GM19455 (cell line): Measurements from ENCODE around the gene PUM2.
"Not testable (repeated sequence)": the region's sequence is repeated elsewhere in the genome, so short reads cannot be mapped to it uniquely, and the experiment has no call there.

ENCODE experiments used
- ATAC-seq: cut with Tn5 transposase; IDR thresholded peaks from one replicate; pipeline ENCODE4 v1.9.1; 2021; ENCODE audit not compliant: unreplicated experiment

The PUM2 gene

DNA sequence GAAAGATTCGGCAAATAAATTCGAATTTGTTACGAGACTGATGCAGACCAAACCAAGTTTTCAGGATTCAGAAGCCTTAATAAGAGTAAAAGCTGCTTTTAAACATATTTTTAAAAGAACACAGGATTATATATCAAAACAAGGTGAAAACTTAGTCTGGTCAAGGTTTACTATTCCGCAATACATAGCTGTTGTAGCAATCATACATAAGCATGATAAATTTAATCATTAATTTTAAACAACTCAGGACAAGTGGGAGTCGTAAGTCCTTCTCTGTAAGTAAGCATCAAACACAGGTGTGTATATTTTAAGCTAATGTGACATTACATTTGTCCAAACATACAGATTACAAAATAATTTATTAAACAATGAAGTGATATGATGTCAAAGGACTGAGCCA, 57.7 kb downstream of the PUM2 start:
- no peak for ATAC-seq

DNA sequence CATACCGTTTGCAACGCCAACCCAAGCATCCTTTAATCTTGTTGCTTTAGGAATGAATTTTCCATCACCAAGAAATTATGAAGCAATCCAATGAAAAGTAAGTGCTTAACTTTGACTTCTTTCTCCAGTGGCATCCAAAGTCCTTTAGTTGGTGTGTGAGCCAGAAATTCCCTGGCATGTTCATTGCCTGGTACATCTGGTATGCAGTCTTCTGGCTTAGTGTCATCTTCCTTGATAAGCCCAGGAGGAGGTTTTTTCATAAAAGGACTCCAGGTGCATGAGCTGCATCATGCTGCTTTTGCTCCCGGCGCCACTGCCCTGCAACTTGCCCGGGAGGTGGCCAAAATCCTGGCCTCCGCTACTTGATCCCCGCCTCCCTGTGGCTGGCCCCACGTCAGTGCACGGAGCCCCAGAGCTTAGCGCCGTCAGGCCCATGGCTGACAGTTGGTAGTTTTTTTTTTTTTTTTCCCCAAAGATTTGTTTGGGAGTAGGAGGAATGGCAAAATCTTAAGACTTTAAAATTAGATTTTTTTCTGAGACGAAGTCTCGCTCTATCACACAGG, 58.7 kb downstream of the PUM2 start:
- ATAC-seq: no peak

DNA sequence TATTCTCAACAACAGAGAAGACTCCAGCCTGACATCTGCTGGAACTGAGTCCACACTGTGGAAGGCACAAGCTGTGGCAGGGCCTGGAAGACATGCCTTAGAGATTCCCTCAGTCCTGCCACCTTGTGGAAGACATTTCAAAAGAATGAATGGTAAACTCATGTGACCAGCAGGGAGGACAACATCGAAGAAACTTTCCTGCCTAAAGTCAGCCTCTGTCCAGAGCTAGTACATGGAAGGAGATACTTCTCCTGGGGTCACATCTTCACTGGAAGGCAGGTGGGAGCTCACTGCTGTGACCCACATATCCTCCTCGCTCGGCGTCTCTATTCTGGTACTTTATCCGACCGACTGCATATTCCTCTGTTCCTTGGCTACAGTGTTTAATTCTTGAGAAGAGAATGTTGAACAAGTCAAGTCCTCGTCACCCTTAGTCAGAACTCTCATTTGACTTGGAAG, 59.5 kb downstream of the PUM2 start:
- ATAC-seq: no peak

DNA sequence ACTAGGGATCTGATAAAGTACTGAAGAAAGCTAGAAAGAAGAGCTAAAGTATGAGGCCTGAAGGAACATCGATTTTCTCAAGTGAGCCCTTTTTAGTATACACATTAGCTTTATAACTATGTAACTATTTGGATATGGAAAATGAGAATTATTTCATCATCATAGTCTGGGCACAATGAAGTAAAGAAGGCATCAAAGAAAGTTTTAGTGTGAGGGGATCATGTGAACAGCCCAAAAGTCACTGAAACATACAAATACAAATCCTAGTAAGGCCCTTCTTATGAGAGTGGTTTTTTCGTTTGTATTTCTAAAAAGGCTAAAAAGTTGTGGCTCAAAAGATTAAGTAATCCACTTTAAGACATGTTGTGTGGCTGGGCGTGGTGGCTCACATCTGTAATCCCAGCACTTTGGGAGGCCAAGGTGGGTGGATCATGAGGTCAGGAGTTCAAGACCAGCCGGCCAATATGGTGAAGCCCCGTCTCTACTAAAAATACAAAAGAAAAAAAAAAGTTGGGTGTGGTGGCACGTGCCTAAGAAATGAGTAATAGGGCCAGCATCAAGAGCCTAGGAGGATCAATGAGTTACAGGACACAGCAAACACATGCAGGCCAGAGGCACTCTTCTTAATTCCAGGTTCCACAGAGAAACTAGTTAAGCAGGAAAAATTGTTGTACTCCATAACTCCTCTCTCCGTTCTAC, 61.9 kb downstream of the PUM2 start:
- no peak for ATAC-seq

DNA sequence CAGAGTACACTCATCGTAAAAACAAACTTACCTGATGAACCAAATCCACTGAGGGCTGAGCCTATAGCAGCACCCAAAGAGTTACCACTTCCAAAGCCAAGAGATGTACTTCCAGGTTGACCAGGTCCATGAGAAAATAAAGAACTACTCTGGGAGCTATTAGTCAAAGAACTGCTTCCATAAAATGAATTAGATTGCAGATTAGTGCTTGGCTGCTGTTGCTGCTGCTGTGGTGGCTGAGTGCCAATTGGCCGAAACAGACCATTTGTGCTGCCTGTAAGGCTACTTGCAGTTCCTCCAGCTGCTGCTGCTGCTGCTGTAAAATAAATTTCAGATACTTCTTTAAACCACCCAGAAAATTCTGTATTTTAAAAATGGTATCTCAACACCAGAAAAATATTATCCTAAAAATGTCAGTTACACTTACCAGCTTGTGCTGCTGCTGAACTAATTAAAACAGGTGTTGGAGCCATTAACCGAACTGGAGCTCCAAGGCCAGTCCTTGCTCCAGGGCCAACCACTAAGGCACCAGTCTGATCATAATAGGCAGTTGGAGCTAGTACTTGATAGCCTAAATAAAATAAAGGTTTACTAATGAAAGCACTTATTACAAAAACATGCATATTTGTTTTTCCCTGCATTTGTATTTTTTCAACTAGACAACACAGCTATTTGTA, 67.6 kb downstream of the PUM2 start:
- no peak for ATAC-seq

DNA sequence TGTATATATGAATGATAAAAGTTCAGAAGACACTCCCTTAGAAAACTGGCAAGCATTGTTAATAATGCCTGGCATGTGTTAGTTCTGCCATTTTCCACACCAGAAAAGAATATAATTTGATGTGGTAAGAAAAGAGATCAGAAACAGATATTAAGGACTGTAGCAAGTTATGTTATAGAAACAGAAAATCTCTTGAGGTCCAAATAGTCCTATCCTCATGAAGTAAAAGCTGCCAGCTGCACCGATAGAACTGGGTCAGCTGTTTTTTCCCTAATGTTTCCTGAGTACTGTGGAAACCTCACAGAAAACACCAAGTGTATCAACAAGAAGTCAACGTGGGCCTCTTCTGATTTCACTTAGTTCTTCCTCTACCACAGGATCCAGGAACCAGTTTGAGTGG, 68.8 kb downstream of the PUM2 start:
- ATAC-seq: no peak

DNA sequence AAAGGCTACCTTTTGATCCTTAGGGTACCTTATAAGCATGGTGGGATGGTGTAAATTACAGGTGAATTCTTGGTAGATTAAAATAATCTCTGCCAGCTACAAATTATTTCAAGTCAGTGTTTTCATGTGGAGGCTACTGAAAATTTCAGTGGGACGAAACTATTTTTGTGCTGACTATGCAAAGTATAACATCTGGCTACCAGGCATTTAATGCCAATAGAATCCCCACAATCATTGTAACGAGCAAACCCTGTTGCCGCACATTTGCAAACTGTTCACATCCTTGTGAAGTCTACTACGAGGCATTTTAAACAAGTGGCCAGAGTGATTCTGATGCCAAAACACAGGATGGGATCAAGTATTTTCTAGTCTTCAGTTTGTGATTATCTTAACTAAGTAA, 77.6 kb downstream of the PUM2 start:
- no peak for ATAC-seq

DNA sequence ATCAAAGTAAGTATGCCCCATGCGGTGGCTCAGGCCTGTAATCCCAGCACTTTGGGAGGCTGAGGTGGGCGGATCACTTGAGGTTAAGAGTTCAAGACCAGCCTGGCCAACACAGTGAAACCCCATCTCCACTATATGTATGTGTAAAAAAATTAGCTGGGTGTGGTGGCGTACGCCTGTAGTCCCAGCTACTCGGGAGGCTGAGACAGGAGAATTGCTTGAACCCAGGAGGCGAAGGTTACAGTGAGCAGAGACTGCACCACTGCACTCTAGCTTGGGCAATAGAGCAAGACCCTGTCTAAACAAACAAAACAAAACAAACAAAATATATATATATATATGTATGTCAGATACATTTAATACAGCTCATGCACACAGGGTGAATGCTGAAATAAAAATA, 82.3 kb downstream of the PUM2 start:
- ATAC-seq: not testable (repeated sequence)

DNA sequence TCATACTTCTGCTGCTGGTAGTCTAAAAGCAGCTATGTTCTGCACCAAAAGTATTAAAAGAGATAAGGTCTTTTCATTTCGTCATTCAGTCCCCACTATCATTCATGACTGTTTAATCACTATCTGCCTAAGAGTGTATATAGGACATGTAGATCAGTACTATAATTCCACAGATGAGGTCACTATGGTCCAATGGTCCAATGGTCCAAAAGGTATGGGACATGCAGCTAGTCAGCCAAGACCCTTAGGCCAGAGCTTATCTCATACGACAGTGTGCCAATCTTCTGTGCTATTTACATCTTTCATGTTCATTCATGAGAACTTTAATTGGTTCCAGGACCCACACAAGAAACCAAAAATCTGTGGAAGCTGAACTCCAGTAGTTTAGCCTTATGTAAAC, 83.1 kb downstream of the PUM2 start:
- no peak for ATAC-seq

DNA sequence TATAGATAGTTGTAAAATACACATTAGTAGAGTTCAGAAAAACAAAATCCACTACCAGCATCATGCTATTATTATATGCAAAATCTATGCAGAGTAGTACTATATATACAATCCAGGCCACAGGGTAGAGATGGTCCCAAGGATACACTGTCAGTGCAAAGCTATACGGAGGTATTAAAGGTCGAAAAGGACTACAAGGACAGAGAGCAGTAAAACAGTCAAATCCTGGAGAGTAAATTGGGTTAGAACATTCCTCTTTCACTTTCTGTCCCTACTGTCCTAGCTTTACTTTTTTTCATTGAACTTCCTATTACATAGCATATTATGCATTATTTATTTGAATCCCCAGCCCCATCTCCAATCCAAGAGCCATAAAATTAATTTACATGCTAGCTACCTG, 86.0 kb downstream of the PUM2 start:
- ATAC-seq: no peak

DNA sequence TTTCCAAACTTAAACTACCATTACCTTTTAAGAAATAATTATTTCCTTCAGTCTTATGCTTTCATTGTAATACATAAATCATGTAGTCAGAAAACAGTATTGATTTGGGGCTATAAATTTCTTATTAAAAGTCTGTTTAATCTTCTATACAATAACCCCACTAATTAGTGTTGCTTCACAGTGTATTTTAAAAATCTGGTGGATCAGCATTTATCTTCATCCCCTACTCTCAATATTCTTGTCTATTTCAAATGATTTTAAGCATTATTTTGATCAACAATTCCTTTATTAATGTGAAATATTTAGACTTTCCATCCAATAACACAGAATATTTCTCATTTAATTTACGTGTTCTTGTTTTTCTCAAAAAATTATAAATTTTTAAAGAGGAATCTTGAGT, 93.2 kb downstream of the PUM2 start:
- ATAC-seq: no peak

DNA sequence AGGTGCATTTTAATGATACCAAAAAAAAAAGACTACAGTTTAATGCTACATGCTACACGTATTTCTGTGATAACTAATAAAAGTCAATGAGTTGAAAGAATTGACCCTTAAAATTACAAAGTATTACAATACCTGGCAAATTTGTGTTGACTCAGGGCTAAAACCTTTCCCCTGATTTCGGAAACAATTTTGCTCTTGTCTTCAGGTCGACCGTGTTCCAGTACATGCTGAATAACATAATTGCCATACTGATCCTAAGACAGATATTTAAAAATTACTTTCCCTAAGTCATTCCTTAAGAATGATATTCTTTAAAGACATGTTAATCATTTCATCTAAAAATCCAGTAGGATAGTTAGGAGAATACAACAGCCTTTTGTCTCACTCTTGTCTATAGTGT, 95.9 kb downstream of the PUM2 start:
- no peak for ATAC-seq

DNA sequence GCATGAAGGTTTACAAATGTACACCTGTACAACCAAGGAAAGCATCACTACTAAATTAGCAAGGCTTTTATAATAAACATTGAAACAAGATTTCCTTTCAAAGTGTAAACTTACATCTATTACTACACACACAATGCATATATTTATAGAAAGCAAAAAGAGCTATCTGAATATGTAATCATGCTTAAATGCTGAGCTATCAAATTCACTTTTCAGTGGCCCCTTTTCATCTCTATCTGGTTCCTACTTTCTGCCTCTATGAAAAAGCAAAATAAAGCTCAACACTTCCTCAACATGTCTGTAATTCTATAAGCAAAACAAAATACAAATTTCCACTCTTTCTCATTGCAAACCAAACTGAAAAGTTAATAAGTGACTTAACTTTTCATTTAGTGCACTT, 100.2 kb downstream of the PUM2 start:
- no peak for ATAC-seq

DNA sequence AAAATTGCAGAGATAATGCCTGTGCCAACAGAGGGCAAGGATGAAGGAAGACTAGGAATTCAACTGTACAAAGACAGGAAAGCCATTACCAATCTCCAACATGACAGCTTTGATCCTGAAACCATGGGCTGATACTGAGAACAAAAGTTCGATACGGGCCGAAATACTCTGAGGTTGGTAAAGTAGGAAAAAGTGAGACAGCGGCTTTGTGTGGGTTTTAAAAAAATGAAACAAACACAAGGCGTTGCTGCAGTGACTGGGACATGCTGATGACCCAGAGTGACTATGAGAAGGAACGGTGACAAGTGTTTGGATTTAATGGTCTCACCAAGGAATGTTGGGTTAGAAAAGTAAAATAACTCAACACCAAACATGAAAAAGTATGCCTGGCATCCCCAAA, 101.5 kb downstream of the PUM2 start:
- ATAC-seq: no peak

DNA sequence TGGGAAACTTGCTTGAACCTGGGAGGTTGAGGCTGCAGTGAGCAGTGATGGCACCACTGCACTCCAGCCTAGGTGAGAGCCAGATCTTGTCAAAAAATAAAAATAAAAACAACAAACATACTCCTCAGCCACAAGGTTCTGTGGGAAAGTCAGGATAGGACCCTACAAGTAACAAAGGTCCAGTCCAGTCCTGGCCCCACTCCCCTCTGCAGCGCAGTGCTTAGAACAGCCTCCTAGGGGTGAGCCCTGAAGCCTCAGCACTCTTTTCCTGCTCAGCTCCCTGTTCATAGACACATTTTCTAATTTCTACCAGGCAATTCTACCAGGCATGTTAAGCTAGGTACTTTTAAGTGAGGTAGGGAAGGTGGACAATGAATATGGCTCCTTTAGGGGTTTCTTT, 103.6 kb downstream of the PUM2 start:
- no peak for ATAC-seq

DNA sequence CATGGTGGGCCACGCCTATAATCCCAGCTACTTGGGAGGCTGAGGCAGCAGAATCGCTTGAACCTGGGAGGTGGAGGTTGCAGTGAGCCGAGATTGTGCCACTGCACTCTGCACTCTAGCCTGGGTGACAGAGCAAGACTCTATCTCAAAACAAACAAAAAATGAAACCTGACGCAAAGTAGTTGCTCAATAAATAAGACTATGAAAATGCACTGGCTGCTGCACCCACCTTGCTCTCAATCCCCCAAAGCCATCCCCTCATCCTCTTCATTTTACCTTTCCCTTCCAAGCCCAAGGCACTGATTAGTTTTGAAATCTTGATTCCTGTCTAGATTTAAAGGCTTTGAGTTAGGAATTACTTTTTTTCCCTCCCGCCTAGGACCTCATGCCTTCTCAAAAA, 107.0 kb downstream of the PUM2 start:
- not testable (repeated sequence) for ATAC-seq

DNA sequence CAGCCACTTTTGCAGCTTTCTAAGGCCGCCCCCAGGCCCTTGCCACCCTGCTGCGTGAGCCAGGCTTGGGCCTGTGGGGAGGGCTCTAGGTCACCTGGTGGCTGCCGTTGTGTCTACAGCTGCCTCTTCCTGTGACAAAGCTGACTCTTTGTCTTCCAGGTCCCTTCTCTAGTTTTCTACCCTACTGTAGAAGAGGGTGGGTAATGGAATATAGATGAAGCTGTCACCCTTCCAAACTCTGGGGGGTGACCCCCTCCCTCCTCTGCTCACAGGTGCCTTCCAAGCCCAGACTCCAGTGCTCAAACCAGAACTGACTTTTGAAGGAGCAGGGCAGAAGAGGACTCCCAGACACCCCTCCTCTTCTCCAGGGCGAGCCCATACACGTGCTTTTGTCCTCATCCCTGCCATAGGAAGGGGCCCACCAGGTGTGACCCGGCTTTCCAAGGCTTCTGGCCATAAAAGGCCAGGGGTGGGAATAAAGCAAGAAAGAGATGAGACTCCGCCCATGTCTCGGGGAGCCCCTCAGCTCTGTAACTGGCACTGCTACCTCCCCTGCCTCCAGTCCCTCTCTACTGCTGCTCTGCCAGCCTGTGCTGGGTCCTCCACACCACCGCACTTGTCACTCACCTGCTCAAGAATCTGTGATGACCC, 107.8 kb downstream of the PUM2 start:
- no peak for ATAC-seq

DNA sequence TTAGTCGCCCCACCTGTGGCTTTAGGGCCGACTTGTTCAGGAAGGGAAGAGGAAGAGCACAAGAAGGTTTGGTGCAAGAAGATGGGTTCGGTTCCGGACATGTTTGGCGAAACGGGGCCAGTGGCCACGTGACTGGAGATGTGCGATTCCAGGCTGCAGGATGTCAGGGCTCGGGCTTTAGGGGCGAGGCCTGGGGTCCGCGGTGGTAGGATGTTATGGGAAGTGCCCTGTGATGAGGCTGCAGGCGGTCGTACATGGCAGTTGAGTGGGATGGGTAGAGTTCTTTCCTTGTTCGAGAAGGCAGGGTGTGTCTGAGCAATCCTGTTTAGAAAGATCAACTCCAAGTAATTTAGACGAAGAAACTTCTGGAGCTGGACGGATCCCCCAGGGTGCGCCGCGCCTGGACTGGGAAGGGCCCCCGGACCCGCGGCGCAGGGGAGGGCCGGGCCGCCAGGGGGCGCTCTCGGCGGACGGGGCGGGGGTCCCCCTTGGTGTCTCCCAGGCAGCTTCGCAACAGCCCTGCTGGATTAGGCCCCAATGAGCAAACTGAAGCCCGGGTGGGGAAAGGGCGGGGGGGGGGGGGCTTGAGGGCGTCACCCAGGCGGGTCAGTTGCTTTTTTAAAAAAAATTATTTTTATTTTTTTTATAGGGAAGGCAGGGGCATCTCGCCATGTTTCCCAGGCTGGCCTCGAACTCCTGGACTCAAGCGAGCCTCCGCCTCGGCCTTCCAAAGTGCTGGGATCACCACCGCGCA, 108.5 kb downstream of the PUM2 start:
- ATAC-seq: no peak

DNA sequence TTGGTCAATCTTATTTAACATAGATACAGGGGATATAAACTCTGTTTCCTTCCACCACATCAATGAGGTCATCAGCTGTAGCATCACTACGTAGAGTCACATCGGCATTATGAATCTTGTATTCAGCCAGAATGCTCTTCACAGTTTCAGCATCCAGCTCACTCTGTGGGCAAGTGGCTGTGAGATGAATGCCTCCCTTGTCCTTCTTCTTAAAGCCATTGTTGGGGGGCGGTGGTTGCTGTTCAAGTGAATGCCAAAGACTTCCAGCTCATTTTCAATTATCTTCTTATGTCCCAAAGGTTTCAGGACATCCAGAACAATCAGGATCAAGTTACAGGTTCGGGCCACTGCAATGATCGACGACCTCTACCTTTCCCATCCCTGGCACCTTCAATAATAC, 110.4 kb downstream of the PUM2 start:
- ATAC-seq: not testable (repeated sequence)

DNA sequence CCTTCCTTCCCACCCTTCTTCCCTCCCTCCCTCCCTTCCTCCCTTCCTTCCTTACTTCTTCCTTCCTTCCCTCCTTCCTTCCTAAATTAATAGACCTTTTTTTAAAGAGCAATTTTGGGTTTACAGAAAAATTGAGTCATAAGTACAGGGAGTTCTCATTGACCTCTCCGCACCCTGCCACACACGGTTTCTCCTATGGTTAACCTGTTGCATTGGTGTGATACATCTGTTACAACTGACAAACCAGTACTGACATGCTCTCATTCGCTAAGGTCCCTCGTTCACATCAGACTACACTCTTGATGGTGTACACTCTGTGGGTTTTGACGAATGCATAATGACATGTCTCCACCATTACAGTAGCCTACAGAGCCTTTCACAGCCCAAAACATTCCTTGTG, 114.1 kb downstream of the PUM2 start:
- ATAC-seq: no peak

DNA sequence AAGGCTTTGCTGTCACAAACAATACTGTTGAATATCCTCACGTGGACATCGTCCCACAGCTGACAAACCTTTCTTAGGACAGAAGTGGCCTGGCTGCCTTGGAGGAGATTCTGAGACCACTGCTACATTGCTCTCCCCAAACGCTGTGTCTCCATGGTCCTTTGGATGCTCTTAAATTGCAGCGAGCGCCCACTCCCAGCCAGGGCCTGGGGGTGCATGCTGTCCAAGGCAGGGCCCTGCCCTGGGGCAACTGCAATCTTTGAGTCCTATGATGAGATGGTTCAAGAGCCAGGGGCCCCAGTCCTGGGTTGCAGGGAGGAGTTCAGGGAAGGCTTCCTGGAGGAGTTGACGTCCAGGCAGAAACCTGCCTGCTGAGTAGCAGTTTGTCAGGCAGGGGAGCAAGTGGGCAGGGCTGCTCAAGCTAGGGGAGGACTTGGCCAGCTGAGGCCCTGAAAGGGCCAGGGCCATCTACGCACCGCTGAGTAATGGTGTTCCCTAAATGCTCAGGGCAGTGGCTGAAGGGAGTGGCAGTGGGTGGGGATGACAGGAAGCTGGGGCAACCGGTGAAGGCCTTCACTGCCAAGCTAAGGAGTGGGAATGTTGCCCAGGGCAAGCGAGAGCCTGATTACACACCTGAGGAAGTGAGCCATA, 114.9 kb downstream of the PUM2 start:
- ATAC-seq: no peak
